K562 (cell line): ENCODE data around the gene USP48. TPM values are rescaled to one million over a fixed set of nuclear protein-coding genes. Genes with fewer than 3 reads are reported as not detected.

ENCODE experiments used
- ATAC-seq: fragments of 200-7000 bp; cut with Tn5 transposase; 3 replicates; pipeline ENCODE4 v1.9.1; 2020; ENCODE audit warnings: moderate library complexity
- BruUV-seq: library from RNA; stranded (reverse); fragments of 400-500 nt; replicated peaks from 2 replicates; lab custom pipeline; 2021; lab: Mats Ljungman, UMichigan
- CTCF ChIA-PET: fragments of 300-600 bp; formaldehyde crosslinking; extraction: SDS; loops from one replicate; lab custom pipeline; 2021; ENCODE audit warnings: low intra/inter-chr PET ratio; lab: Yijun Ruan, JAX
- POLR2A ChIA-PET: fragments of 300-600, 350-650 bp; sonication (Branson Sonifier 250); formaldehyde crosslinking; extraction: SDS; loops from one replicate; lab custom pipeline; 2021; ENCODE audit warnings: antibody characterized with exemption, inconsistent platforms; lab: Yijun Ruan, JAX
- DNase-seq, 4 experiments: peaks; one replicate each; pipeline versions ENCODE4 v3.0.0 to v3.0.0-alpha.2; 2011 to 2018; ENCODE audit warnings: low spot score in 3 of 4, mixed read lengths in 3 of 4; ENCODE audit errors: extremely low read depth in 1 of 4
- FAIRE-seq: peaks from 2 replicates; lab custom pipeline; 2011; peaks lifted over from hg19 to GRCh38; lab: Jason Lieb, UNC
- H2AFZ ChIP-seq: 2 replicates; pipeline ENCODE4 v1.6.0; 2011; ENCODE audit warnings: low read depth, low read length, control low read depth, inconsistent platforms
- H3K27ac ChIP-seq: fragments of 200-600 bp; 3 replicates; pipeline ENCODE4 v1.8.0; 2011; ENCODE audit warnings: low read depth, mild to moderate bottlenecking, control low read depth, inconsistent platforms, low read length, moderate library complexity, mixed read lengths; ENCODE audit errors: extremely low read depth
- H3K27me3 ChIP-seq, 2 experiments: fragments of 300-600 bp in 1 of 2; 2 replicates in 1 of 2; 3 replicates in 1 of 2; pipeline versions ENCODE4 v1.6.0 to v1.8.0; 2011; ENCODE audit warnings: inconsistent platforms in 2 of 2, low read length in 2 of 2, mild to moderate bottlenecking in 1 of 2, mixed read lengths in 1 of 2, moderate library complexity in 1 of 2; ENCODE audit not compliant: control insufficient read depth in 2 of 2, insufficient read depth in 2 of 2
- H3K36me3 ChIP-seq: fragments of 300-600 bp; 3 replicates; pipeline ENCODE4 v1.8.0; 2011; ENCODE audit warnings: mild to moderate bottlenecking, low read length, inconsistent platforms; ENCODE audit not compliant: control insufficient read depth, insufficient read depth
- H3K4me1 ChIP-seq, 2 experiments: fragments of 200-600 bp in 1 of 2; replicated peaks in 1 of 2; 2 replicates in 1 of 2; 3 replicates in 1 of 2; pipeline versions ENCODE4 v1.5.1 to v1.8.0; 2011; ENCODE audit warnings: inconsistent platforms in 2 of 2, low read length in 2 of 2, mild to moderate bottlenecking in 1 of 2, mixed read lengths in 1 of 2, moderate library complexity in 1 of 2; ENCODE audit not compliant: control insufficient read depth in 2 of 2, insufficient read depth in 2 of 2
- H3K4me2 ChIP-seq: 2 replicates; pipeline ENCODE4 v1.6.1; 2011; ENCODE audit warnings: low read length, control low read depth, inconsistent platforms, mixed read lengths; ENCODE audit not compliant: insufficient read depth
- H3K4me3 ChIP-seq: fragments of 200-600 bp; sonication (generic), shearing (Covaris generic); 2 replicates; pipeline ENCODE4 v1.5.1; 2016; ENCODE audit warnings: control low read depth, inconsistent platforms
- H3K79me2 ChIP-seq: fragments of 200-600 bp; 3 replicates; pipeline ENCODE4 v1.8.0; 2011; ENCODE audit warnings: low read length, inconsistent platforms; ENCODE audit not compliant: control insufficient read depth, insufficient read depth
- H3K9ac ChIP-seq, 2 experiments: 2 replicates each; pipeline versions ENCODE4 v1.6.0 to v1.6.1; 2011; ENCODE audit warnings: low read depth in 2 of 2, low read length in 2 of 2, control low read depth in 1 of 2, inconsistent platforms in 1 of 2, mild to moderate bottlenecking in 1 of 2, mixed read lengths in 1 of 2; ENCODE audit not compliant: insufficient read depth in 1 of 2
- H3K9me1 ChIP-seq: one replicate; pipeline ENCODE4 v1.6.0; 2011; ENCODE audit warnings: inconsistent platforms, mild to moderate bottlenecking, low read length, moderate library complexity; ENCODE audit not compliant: control insufficient read depth, insufficient read depth
- H3K9me3 ChIP-seq: replicated peaks from 2 replicates; pipeline ENCODE4 v1.5.1; 2011; ENCODE audit warnings: low read depth, low read length, inconsistent platforms; ENCODE audit not compliant: control insufficient read depth, insufficient read depth
- H4K20me1 ChIP-seq: replicated peaks from 2 replicates; pipeline ENCODE4 v1.6.1; 2011; ENCODE audit warnings: low read length, inconsistent platforms, mixed read lengths; ENCODE audit not compliant: control insufficient read depth, insufficient read depth
- CBFB ChIP-seq: sonication (generic); formaldehyde crosslinking; IDR thresholded peaks from 2 replicates; pipeline ENCODE4 v1.4.0; 2020; ENCODE audit warnings: mild to moderate bottlenecking, missing genetic modification reagents
- CBX5 ChIP-seq: IDR thresholded peaks from 2 replicates; pipeline ENCODE4 v1.6.1; 2014; ENCODE audit warnings: low read depth, borderline replicate concordance
- FUS ChIP-seq: fragments of 200-400 bp; formaldehyde crosslinking; optimal IDR thresholded peaks from 2 replicates; pipeline ENCODE3; 2017; ENCODE audit warnings: low read depth, low read length
- GTF2F1 ChIP-seq: IDR thresholded peaks from 2 replicates; pipeline ENCODE4 v1.6.1; 2011; ENCODE audit warnings: low read depth, low read length, improper control_type of control experiment
- LARP7 ChIP-seq: fragments of 450-650 bp; IDR thresholded peaks from 2 replicates; pipeline ENCODE4 v1.6.1; 2016
- MYBL2 ChIP-seq, 2 experiments: fragments of 450-650 bp in 1 of 2; sonication (generic) in 1 of 2; formaldehyde crosslinking in 1 of 2; IDR thresholded peaks; 2 replicates each; pipeline versions ENCODE4 v1.6.1 to v1.8.1; 2017 to 2022; ENCODE audit warnings: borderline replicate concordance in 1 of 2, inconsistent platforms in 1 of 2, low read depth in 1 of 2, mild to moderate bottlenecking in 1 of 2, missing genetic modification reagents in 1 of 2, moderate library complexity in 1 of 2
- NFRKB ChIP-seq: fragments of 450-650 bp; IDR thresholded peaks from 2 replicates; pipeline ENCODE4 v1.6.1; 2016; ENCODE audit warnings: low read depth
- PHB2 ChIP-seq: fragments of 450-650 bp; IDR thresholded peaks from 2 replicates; pipeline ENCODE4 v1.6.1; 2017; ENCODE audit warnings: low read depth
- PHTF2 ChIP-seq: fragments of 250-450 bp; sonication (Bioruptor Pico); IDR thresholded peaks from 2 replicates; pipeline ENCODE4 v1.5.0; 2021; ENCODE audit warnings: mild to moderate bottlenecking
- POLR2B ChIP-seq: fragments of 450-650 bp; IDR thresholded peaks from 2 replicates; pipeline ENCODE4 v1.6.1; 2018; ENCODE audit warnings: low read depth; ENCODE audit not compliant: partially characterized antibody
- SMC3 ChIP-seq: conservative IDR thresholded peaks from 2 replicates; pipeline ENCODE4 v1.6.1; 2011; ENCODE audit warnings: low read depth, low read length, improper control_type of control experiment; ENCODE audit not compliant: insufficient read depth
- SREBF1 ChIP-seq: fragments of 150-350 bp; IDR thresholded peaks from 2 replicates; pipeline ENCODE4 v1.6.1; 2014; ENCODE audit warnings: antibody characterized with exemption, low read depth, low read length, borderline replicate concordance
- ZEB2 ChIP-seq: fragments of 450-650 bp; IDR thresholded peaks from 2 replicates; pipeline ENCODE4 v1.6.1; 2016
- ZFPM2 ChIP-seq: fragments of 250-450 bp; sonication (Bioruptor Pico); IDR thresholded peaks from 2 replicates; pipeline ENCODE4 v1.5.1; 2022; ENCODE audit warnings: mild to moderate bottlenecking
- ZNF12 ChIP-seq: sonication (generic); formaldehyde crosslinking; IDR thresholded peaks from 2 replicates; pipeline ENCODE4 v1.4.0; 2020; ENCODE audit warnings: mild to moderate bottlenecking, missing genetic modification reagents
- ZNF655 ChIP-seq: fragments of 250-450 bp; sonication (Bioruptor Pico); IDR thresholded peaks from 2 replicates; pipeline ENCODE4 v1.5.0; 2021
- WGBS: fragments of 100-300 bp; shearing (Covaris generic); methylation state at CpG from one replicate; pipeline ENCODE4 v1.1.6; 2016; ENCODE audit warnings: low coverage, mixed read lengths; ENCODE audit not compliant: insufficient coverage; ENCODE audit errors: missing lambda C conversion rate; 5-methylcytosine and 5-hydroxymethylcytosine counted together
- in situ Hi-C: fragments of 300-500 bp; cut with MboI; formaldehyde crosslinking; loops from 4 replicates; pipeline ENCODE4 v1.15.0; 2018; ENCODE audit warnings: inconsistent platforms, mixed read lengths
- intact Hi-C: fragments of 100-400 bp; cut with micrococcal nuclease; formaldehyde crosslinking; loops from 2 replicates; pipeline ENCODE4 v1.14.2; 2022
- polyA plus RNA-seq, 8 experiments: library from polyadenylated mRNA; depleted of rRNA in 4 of 8; stranded (reverse) in 5 of 8; unstranded in 3 of 8; fragments of >200 nt; fragmentation: Nextera tagmentation in 2 of 8; fragmentation: Illumina TruSeq in 1 of 8; extraction: Ambion mirVana in 2 of 8; extraction: Trizol in 1 of 8; gene quantifications; 2 replicates each; pipeline versions ENCODE4 v1.2.1 to v1.2.3, GENCODE V29; 2011 to 2014; ENCODE audit warnings: inconsistent platforms in 1 of 8, missing spikeins in 1 of 8
- total RNA-seq, 7 experiments: library from RNA; depleted of rRNA in 6 of 7; stranded (reverse); fragments of >200 nt in 6 of 7; fragmentation: Illumina TruSeq in 2 of 7; extraction: Trizol in 2 of 7; gene quantifications; 2 replicates each; pipeline versions ENCODE4 v1.2.1 to v1.2.3, GENCODE V29; 2011 to 2021; ENCODE audit warnings: low replicate concordance in 1 of 7
- TF ChIP-seq, protein P1 (sequence below), 2 experiments: fragments of 450-650 bp in 1 of 2; sonication (generic) in 1 of 2; formaldehyde crosslinking in 1 of 2; IDR thresholded peaks in 1 of 2; conservative IDR thresholded peaks in 1 of 2; 2 replicates each; pipeline versions ENCODE4 v1.6.1 to v1.8.1; 2016 to 2023; ENCODE audit warnings: mild to moderate bottlenecking in 2 of 2, moderate library complexity in 2 of 2, inconsistent platforms in 1 of 2, missing genetic modification reagents in 1 of 2
- TF ChIP-seq, protein P2 (sequence below): fragments of 250-450 bp; sonication (Bioruptor Pico); IDR thresholded peaks from 2 replicates; pipeline ENCODE4 v1.9.0; 2021; ENCODE audit warnings: mild to moderate bottlenecking
- TF ChIP-seq, protein P3 (sequence below): fragments of 250-450 bp; sonication (Bioruptor Pico); IDR thresholded peaks from 2 replicates; pipeline ENCODE4 v1.5.0; 2020; ENCODE audit warnings: mild to moderate bottlenecking

Gene USP48
- total and polyA plus RNA-seq, 9 of the 15 experiments (the other 6 are each of a cell fraction or from before 2014, with no cell fraction given) = 23.3 to 123 (median 106) TPM

- Histone ChIP-seq H3K4me1 (peaks cover 18 to 31% of the 10 kb centered on the region in 2 experiments; a peak in 4 of 5 replicates), H2AFZ (peak overlapping the region; percentile 86), H3K9ac (peak overlapping the region; percentile 92 to 100), H3K79me2 (peaks cover 56% of the 10 kb centered on the region), H3K9me3 (no peaks in the 10 kb centered on the region), H3K36me3 (peaks cover 9% of the 10 kb centered on the region; the same call in 2 of the 3 replicates), H3K9me1 (no peaks in the 10 kb centered on the region), H3K27ac (peak overlapping the region; percentile 99), H3K4me3 (peak overlapping the region; percentile 61), H3K4me2 (peak overlapping the region; percentile 95), H3K27me3 (no peaks in the 10 kb centered on the region), H4K20me1 (no peaks in the 10 kb centered on the region; the same call in 1 of the 2 replicates)
- CTCF ChIA-PET = interaction anchor here (0.6 to 1.1 kb wide), 4 partner anchors 79 to 123 kb away, joined by 3 to 4 read pairs (median 3); no protein-coding TSS in a partner anchor
- no TSS peak for BruUV-seq
- DNase-seq (peak in 3 of 4 experiments; percentile 30 to 86 (median 41)), FAIRE-seq (no peak), ATAC-seq (peak; percentile 62)
- in situ Hi-C loops (no loop called here), intact Hi-C loops (loop anchor here (1.0 to 5.0 kb wide), 6 partner anchors 32 to 245 kb away; no protein-coding TSS in a partner anchor)
- under 1% methylated on average over 37 of the region's 37 CpGs for WGBS
- POLR2A ChIA-PET = interaction anchor here (0.6 to 3.8 kb wide), 22 partner anchors 9 to 1125 kb away, joined by 3 to 24 read pairs (median 4); no protein-coding TSS in a partner anchor
- no peak for TF ChIP-seq GTF2F1
- peak; percentile 58; the same call in 1 of the 2 replicates for TF ChIP-seq ZNF12 (CRISPR knock-in tag)
- TF ChIP-seq SMC3 = peak; percentile 6; the same call in 1 of the 2 replicates
- TF ChIP-seq FUS = no peak
- TF ChIP-seq, protein P1, sequence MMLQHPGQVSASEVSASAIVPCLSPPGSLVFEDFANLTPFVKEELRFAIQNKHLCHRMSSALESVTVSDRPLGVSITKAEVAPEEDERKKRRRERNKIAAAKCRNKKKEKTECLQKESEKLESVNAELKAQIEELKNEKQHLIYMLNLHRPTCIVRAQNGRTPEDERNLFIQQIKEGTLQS (IDR thresholded peaks at IDR 0.05) = peak; percentile 63
- TF ChIP-seq, protein P1 (CRISPR knock-in tag; conservative IDR thresholded peaks at IDR 0.05) = no peak
- TF ChIP-seq, protein P2, sequence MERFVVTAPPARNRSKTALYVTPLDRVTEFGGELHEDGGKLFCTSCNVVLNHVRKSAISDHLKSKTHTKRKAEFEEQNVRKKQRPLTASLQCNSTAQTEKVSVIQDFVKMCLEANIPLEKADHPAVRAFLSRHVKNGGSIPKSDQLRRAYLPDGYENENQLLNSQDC (CRISPR knock-in tag) = no peak
- TF ChIP-seq ZNF655 = no peak
- peak; percentile 96 for TF ChIP-seq ZEB2
- no peak for TF ChIP-seq PHTF2 (CRISPR knock-in tag)
- peak; percentile 48; the same call in 1 of the 2 replicates for TF ChIP-seq LARP7
- TF ChIP-seq CBX5 = no peak
- no peak; the same call in 1 of the 2 replicates for TF ChIP-seq SREBF1
- no peak for TF ChIP-seq ZFPM2
- TF ChIP-seq CBFB = peak; percentile 94
- TF ChIP-seq MYBL2 (IDR thresholded peaks at IDR 0.05; ENCODE audit: low read depth) = no peak
- TF ChIP-seq MYBL2 (CRISPR knock-in tag; IDR thresholded peaks at IDR 0.05; ENCODE audit: borderline replicate concordance) = no peak
- no peak for TF ChIP-seq PHB2
- TF ChIP-seq NFRKB = peak; percentile 75
- TF ChIP-seq, protein P3, sequence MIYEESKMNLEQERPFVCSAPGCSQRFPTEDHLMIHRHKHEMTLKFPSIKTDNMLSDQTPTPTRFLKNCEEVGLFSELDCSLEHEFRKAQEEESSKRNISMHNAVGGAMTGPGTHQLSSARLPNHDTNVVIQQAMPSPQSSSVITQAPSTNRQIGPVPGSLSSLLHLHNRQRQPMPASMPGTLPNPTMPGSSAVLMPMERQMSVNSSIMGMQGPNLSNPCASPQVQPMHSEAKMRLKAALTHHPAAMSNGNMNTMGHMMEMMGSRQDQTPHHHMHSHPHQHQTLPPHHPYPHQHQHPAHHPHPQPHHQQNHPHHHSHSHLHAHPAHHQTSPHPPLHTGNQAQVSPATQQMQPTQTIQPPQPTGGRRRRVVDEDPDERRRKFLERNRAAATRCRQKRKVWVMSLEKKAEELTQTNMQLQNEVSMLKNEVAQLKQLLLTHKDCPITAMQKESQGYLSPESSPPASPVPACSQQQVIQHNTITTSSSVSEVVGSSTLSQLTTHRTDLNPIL (CRISPR knock-in tag) = no peak
- TF ChIP-seq POLR2B = no peak
Measured at GRCh38 chr1:21782349-21782867, 541 bp downstream of the USP48 start.
